ELF-1 (cell line): ENCODE results near the gene COL24A1.
"Not testable (repeated sequence)": the region's sequence is repeated elsewhere in the genome, so short reads cannot be mapped to it uniquely, and the experiment has no call there.

Experiments
- DNase-seq: peaks from one replicate; pipeline ENCODE4 v3.0.0-alpha.2; 2016; ENCODE audit warnings: low read depth, low spot score

COL24A1 gene

DNA sequence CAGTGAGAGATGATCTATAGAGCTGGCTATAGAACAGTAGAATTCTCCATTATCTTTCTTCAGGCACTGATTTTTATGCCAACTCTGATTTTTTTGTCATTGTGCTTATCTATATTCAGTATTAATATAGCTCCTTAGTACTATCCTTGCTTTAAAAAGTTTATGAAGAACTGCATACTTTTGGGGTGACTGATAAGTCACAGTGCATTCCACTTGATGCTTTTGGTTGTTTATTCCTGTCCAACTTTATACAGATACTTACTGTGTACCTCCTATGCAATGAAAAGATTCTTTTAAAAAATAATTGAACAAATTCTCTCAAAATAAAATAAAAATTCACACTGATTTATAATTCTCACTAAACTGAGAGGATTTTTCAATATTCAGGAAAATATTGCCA, 71.6 kb downstream of the COL24A1 start:
- no peak for DNase-seq

- no peak for DNase-seq
These were observed 74.4 kb downstream of the COL24A1 start for GRCh38 chr1:86082183-86082582.

- DNase-seq, result not testable (repeated sequence)
These were observed 84.1 kb downstream of the COL24A1 start for GRCh38 chr1:86072474-86072873.

DNA sequence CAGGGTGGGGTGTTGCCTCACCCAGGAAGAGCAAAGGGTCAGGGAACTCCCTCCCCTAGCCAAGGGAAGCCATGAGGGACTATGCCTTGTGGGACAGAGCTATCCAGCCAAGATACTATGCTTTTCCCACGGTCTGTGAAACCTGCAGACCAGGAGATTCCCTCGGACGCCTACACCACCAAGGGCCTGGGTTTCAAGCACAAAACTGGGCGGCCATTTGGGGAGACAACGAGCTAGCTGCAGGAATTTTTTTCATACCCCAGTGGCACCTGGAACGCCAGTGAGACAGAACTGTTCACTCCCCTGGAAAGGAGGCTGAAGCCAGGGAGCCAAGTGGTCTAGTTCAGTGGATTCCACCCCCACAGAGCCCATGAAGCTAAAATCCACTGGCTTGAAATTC, 84.7 kb downstream of the COL24A1 start:
- DNase-seq, result not testable (repeated sequence)

GRCh38 chr1:86069757-86070145, 86.8 kb downstream of the COL24A1 start:
- no peak for DNase-seq

- DNase-seq, result no peak
These were observed 87.5 kb downstream of the COL24A1 start for GRCh38 chr1:86068841-86069756.

DNA sequence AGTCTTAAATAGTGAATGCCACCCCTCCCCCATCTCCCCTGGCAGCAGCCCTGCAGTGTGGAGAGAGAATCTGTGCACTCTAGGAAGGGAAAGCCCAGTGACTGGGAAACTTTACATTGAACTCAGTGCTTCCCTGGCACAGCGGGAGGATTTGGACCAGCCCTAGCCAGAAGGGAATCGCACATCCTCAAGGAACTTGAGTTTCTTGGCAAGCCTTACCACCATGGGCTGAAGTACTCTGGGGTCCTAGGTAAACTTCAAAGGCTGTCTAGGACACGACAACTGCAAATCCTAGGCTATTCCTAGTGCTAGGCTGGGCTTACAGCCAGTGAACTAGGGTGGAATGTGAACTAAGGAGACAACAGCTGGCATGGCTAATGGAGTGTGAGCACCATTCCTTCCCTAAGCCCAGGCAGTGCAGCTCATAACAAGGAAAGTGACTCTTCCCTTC, 88.3 kb downstream of the COL24A1 start:
- no peak for DNase-seq

- no peak for DNase-seq
These were observed 88.9 kb downstream of the COL24A1 start for GRCh38 chr1:86067626-86068025.

- DNase-seq, result no peak
These were observed 91.7 kb downstream of the COL24A1 start for GRCh38 chr1:86064899-86065298.

DNA sequence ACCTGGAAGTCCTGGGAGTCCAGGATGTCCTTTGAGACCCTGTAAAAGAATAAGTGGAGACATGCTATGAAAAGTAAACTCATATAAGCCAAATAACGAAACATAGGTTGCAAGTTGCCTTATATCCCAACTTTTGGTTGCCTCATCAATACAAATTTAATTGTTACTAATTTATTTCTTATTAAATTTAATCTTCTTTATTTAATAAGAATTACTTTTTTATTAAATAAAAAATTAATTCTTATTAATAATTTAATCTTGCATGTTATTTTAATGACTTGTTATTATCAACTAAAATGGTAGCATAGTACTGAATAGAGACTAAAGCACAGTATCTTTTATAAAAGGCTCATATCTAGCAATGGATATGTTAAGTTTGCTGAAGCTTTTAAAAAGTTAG, 92.9 kb downstream of the COL24A1 start:
- DNase-seq, result no peak

GRCh38 chr1:86062453-86062852, 94.1 kb downstream of the COL24A1 start:
- DNase-seq, result no peak

DNA sequence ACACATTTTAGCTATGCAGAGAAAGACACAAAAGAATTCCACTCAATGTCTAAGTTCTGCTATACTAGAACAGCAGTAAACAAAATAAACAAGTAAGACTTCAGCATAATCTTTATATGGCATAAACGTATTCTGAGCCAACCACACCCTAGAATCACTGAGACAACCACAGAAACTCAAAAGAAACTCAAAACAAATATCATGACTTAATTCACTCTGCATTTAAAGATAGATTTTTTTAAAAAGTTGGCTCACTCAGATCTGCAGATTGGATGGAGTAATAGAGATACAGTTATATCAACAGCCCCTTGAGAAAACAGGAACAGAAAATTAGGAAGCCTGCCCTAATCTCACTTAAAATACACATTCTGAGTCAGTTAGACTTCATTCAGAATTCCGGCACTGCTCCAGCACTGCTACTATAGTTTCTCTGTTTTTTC, 95.0 kb downstream of the COL24A1 start:
- no peak for DNase-seq

GRCh38 chr1:86054396-86054795, 102.2 kb downstream of the COL24A1 start:
- DNase-seq, result no peak

- DNase-seq, result no peak
These were observed 103.4 kb downstream of the COL24A1 start for GRCh38 chr1:86052948-86053698.

DNA sequence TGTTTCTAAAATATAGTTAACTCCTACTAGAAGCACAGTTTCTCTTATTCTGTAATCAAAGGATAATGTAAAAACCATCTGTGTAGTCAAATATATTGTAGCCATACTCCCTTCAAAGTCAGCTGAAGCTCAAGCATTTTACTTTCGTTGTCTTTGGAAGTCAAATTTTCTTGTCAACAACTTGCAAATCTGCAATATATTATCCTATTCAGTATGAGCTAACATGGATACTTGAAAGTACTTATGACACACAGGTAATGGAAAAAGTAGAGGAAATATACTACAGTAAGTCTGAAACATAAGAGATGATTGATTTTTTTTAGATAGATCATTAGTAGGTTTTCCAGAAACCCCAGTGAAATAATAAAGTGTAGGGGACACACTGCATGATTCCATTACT, 121.5 kb downstream of the COL24A1 start:
- no peak for DNase-seq

DNA sequence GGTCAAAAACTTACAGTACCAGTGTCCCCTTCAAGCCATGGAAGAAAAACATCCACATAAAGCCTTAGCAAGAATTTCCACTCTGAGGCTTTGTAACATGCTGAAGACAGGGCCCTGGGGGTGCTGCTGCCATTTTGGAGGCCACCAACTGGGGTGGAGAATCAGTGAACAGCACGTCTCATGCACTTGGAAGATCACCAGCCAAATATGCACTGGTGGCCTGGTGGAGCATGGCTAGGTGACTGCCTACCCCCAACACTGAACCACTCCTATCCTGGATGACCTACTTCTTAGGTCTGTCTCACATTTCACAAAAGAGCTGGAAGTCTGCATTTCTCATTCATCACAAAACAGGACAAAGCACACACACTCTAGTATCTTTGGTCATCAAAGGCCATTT, 126.4 kb downstream of the COL24A1 start:
- DNase-seq, result no peak

GRCh38 chr1:86018283-86018923, 138.2 kb downstream of the COL24A1 start:
- peak; percentile 65 for DNase-seq

GRCh38 chr1:86016076-86016759, 140.4 kb downstream of the COL24A1 start:
- no peak for DNase-seq

DNA sequence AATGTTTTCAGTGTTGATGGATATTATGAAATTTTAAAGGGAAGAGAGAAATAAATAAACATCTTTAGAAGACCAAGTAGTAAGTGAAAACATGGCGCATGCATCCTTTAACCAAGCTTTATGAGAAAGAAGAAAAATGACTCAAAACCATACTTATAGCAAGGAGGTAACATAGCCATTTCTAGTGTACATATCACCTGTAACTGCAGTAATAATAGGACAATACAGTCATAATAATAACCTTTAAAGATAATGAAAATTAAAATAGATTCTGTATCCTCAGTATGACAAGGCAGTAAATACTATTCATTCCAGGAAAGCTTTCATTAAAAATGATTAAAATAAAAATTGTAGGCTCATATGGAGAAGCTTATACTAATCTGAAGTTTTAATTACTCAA, 141.2 kb downstream of the COL24A1 start:
- no peak for DNase-seq

- DNase-seq, result no peak
These were observed 156.0 kb downstream of the COL24A1 start for GRCh38 chr1:86000601-86001000.

GRCh38 chr1:85998105-85998855, 158.3 kb downstream of the COL24A1 start:
- DNase-seq, result no peak
